HEK293 (cell line): Measurements from ENCODE around the gene EPHB1.

Experiments used
- CTCF ChIA-PET: fragments of 350-600 bp; formaldehyde crosslinking; extraction: SDS; loops from one replicate; lab custom pipeline; 2021; ENCODE audit warnings: antibody characterized with exemption; lab: Yijun Ruan, JAX
- POLR2A ChIA-PET: fragments of 300-600 bp; formaldehyde crosslinking; extraction: SDS; loops from one replicate; lab custom pipeline; 2020; ENCODE audit warnings: antibody characterized with exemption, inconsistent platforms; lab: Yijun Ruan, JAX
- H3K27ac ChIP-seq: fragments of 200-500 bp; sonication (Bioruptor generic); 2 replicates; pipeline ENCODE4 v1.5.1; 2014; ENCODE audit warnings: low read depth, low read length, control low read depth, inconsistent platforms; ENCODE audit errors: extremely low read depth
- H3K36me3 ChIP-seq, 2 experiments: fragments of 200-500 bp in 1 of 2; sonication (Bioruptor generic) in 1 of 2; 1 replicate in 1 of 2; 2 replicates in 1 of 2; pipeline ENCODE4 v1.5.1; 2014 to 2017; ENCODE audit warnings: inconsistent platforms in 2 of 2, low read length in 2 of 2; ENCODE audit not compliant: control insufficient read depth in 2 of 2, insufficient read depth in 1 of 2
- H3K4me1 ChIP-seq: fragments of 200-500 bp; sonication (Bioruptor generic); 2 replicates; pipeline ENCODE4 v1.5.1; 2014; ENCODE audit warnings: mild to moderate bottlenecking, low read length, inconsistent platforms; ENCODE audit not compliant: control insufficient read depth, insufficient read depth
- H3K4me3 ChIP-seq: 2 replicates; pipeline ENCODE4 v1.5.1; 2011; ENCODE audit warnings: low read depth, mild to moderate bottlenecking, control low read depth, low read length, moderate library complexity
- H3K9me3 ChIP-seq: fragments of 200-500 bp; sonication (Bioruptor generic); 2 replicates; pipeline ENCODE4 v1.5.1; 2014; ENCODE audit warnings: low read depth, low read length, inconsistent platforms; ENCODE audit not compliant: control insufficient read depth, insufficient read depth
- AEBP2 ChIP-seq: fragments of 450-650 bp; formaldehyde crosslinking; IDR thresholded peaks from 2 replicates; pipeline ENCODE4 v1.5.1; 2016; ENCODE audit warnings: missing biosample characterization, missing genetic modification characterization, borderline replicate concordance
- KLF10 ChIP-seq: fragments of 450-650 bp; IDR thresholded peaks from 2 replicates; pipeline ENCODE4 v1.5.1; 2018; ENCODE audit warnings: missing biosample characterization, mild to moderate bottlenecking, missing genetic modification characterization
- KLF17 ChIP-seq: fragments of 450-650 bp; formaldehyde crosslinking; IDR thresholded peaks from 2 replicates; pipeline ENCODE4 v1.5.1; 2016; ENCODE audit warnings: missing biosample characterization, missing genetic modification characterization
- PRDM6 ChIP-seq: fragments of 450-650 bp; formaldehyde crosslinking; IDR thresholded peaks from 2 replicates; pipeline ENCODE4 v1.5.1; 2017; ENCODE audit warnings: missing biosample characterization, missing genetic modification characterization
- SP3 ChIP-seq: fragments of 450-650 bp; formaldehyde crosslinking; IDR thresholded peaks from 2 replicates; pipeline ENCODE4 v1.5.1; 2016; ENCODE audit warnings: missing biosample characterization, missing genetic modification characterization
- SP7 ChIP-seq: fragments of 450-650 bp; formaldehyde crosslinking; IDR thresholded peaks from 2 replicates; pipeline ENCODE4 v1.5.1; 2016; ENCODE audit warnings: missing biosample characterization, missing genetic modification characterization
- TCF7L2 ChIP-seq: IDR thresholded peaks from 2 replicates; pipeline ENCODE4 v1.6.1; 2011; ENCODE audit warnings: low read depth, mild to moderate bottlenecking, inconsistent platforms, low read length, moderate library complexity, borderline replicate concordance
- ZBTB21 ChIP-seq: fragments of 450-650 bp; formaldehyde crosslinking; IDR thresholded peaks from 2 replicates; pipeline ENCODE4 v1.5.1; 2017; ENCODE audit warnings: missing biosample characterization, missing genetic modification characterization
- ZFP3 ChIP-seq: fragments of 450-650 bp; formaldehyde crosslinking; IDR thresholded peaks from 2 replicates; pipeline ENCODE4 v1.5.1; 2016; ENCODE audit warnings: low read depth, missing biosample characterization, missing genetic modification characterization
- ZNF184 ChIP-seq: fragments of 450-650 bp; IDR thresholded peaks from 2 replicates; pipeline ENCODE4 v1.5.1; 2018; ENCODE audit warnings: missing biosample characterization, mild to moderate bottlenecking, missing genetic modification characterization
- ZNF221 ChIP-seq: fragments of 450-650 bp; formaldehyde crosslinking; IDR thresholded peaks from 2 replicates; pipeline ENCODE4 v1.5.1; 2017; ENCODE audit warnings: missing biosample characterization, missing genetic modification characterization, borderline replicate concordance
- ZNF248 ChIP-seq: fragments of 450-650 bp; formaldehyde crosslinking; IDR thresholded peaks from 2 replicates; pipeline ENCODE4 v1.5.1; 2017; ENCODE audit warnings: missing biosample characterization, missing genetic modification characterization
- ZNF280D ChIP-seq: fragments of 450-650 bp; formaldehyde crosslinking; IDR thresholded peaks from 2 replicates; pipeline ENCODE4 v1.5.1; 2016; ENCODE audit warnings: missing biosample characterization, missing genetic modification characterization
- ZNF311 ChIP-seq: fragments of 450-650 bp; formaldehyde crosslinking; IDR thresholded peaks from 2 replicates; pipeline ENCODE4 v1.5.1; 2017; ENCODE audit warnings: missing biosample characterization, missing genetic modification characterization, borderline replicate concordance
- ZNF341 ChIP-seq: fragments of 450-650 bp; formaldehyde crosslinking; IDR thresholded peaks from 2 replicates; pipeline ENCODE4; 2016; ENCODE audit warnings: low read depth, missing biosample characterization, missing genetic modification characterization
- ZNF473 ChIP-seq: fragments of 450-650 bp; formaldehyde crosslinking; IDR thresholded peaks from 2 replicates; pipeline ENCODE4 v1.5.1; 2017; ENCODE audit warnings: missing biosample characterization, missing genetic modification characterization
- ZNF558 ChIP-seq: fragments of 450-650 bp; formaldehyde crosslinking; IDR thresholded peaks from 2 replicates; pipeline ENCODE4 v1.5.1; 2016; ENCODE audit warnings: missing biosample characterization, missing genetic modification characterization
- ZNF658 ChIP-seq: fragments of 450-650 bp; formaldehyde crosslinking; IDR thresholded peaks from 2 replicates; pipeline ENCODE4; 2016; ENCODE audit warnings: missing biosample characterization, missing genetic modification characterization
- ZNF777 ChIP-seq: fragments of 450-650 bp; formaldehyde crosslinking; IDR thresholded peaks from 2 replicates; pipeline ENCODE4 v1.5.1; 2017; ENCODE audit warnings: missing biosample characterization, missing genetic modification characterization, borderline replicate concordance
- ZXDB ChIP-seq: fragments of 450-650 bp; formaldehyde crosslinking; IDR thresholded peaks from 2 replicates; pipeline ENCODE4 v1.5.1; 2016; ENCODE audit warnings: missing biosample characterization, missing genetic modification characterization
- TF ChIP-seq, protein P1 (sequence below): fragments of 450-650 bp; formaldehyde crosslinking; IDR thresholded peaks from 2 replicates; pipeline ENCODE4 v1.5.1; 2016; ENCODE audit warnings: missing biosample characterization, missing genetic modification characterization, low read depth

Gene EPHB1

DNA sequence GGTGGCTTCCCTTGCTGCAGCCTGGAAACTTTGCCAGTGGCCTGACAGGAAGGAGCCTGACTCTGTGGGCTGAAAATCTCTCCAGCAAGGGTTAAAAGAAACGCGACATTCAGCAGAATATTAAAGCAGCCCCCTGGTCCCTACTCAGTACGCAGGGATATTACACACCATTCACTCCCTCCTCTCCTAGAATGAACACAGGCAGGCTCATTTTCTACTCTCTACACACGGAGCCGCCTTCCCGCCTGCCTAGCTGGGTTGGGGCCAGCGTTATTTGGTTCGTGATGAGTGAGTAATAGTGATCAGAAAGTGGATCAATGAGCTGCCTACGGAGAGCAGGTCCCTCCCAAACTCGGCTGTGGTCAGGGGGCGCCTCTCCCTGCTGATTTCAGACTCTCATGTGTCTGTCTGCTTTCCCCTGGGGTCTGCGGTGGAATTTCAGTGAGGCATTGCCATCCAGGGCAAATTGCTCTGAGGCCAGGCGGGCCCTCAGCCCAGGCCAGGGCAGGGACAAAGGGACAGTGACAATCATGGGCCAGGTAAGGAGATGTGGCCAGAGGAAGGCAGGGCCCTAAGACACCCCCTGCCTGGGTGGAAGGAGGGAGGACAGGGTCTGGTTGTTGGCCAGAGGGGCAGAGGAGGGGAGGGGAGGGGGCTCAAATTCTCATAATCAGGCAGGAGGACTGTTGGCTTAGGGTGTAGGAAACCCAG is 2.8 kb downstream of the EPHB1 start:
- ChIA-PET CTCF (no interaction called here), POLR2A (no interaction called here)
- Histone ChIP-seq H3K27ac (no peak overlapping the region), H3K36me3 (no peaks in the 10 kb centered on the region), H3K4me3 (no peak overlapping the region), H3K9me3 (no peaks in the 10 kb centered on the region), H3K4me1 (no peaks in the 10 kb centered on the region)
- TF ChIP-seq ZNF777 (tag by site-specific recombination) (no peak), ZNF184 (tag by site-specific recombination) (no peak), KLF17 (tag by site-specific recombination) (no peak), ZXDB (tag by site-specific recombination) (no peak), ZBTB21 (tag by site-specific recombination) (no peak), KLF10 (no peak), ZNF311 (tag by site-specific recombination) (no peak)
- TF ChIP-seq, protein P1, sequence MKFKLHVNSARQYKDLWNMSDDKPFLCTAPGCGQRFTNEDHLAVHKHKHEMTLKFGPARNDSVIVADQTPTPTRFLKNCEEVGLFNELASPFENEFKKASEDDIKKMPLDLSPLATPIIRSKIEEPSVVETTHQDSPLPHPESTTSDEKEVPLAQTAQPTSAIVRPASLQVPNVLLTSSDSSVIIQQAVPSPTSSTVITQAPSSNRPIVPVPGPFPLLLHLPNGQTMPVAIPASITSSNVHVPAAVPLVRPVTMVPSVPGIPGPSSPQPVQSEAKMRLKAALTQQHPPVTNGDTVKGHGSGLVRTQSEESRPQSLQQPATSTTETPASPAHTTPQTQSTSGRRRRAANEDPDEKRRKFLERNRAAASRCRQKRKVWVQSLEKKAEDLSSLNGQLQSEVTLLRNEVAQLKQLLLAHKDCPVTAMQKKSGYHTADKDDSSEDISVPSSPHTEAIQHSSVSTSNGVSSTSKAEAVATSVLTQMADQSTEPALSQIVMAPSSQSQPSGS (tag by site-specific recombination), result no peak

DNA sequence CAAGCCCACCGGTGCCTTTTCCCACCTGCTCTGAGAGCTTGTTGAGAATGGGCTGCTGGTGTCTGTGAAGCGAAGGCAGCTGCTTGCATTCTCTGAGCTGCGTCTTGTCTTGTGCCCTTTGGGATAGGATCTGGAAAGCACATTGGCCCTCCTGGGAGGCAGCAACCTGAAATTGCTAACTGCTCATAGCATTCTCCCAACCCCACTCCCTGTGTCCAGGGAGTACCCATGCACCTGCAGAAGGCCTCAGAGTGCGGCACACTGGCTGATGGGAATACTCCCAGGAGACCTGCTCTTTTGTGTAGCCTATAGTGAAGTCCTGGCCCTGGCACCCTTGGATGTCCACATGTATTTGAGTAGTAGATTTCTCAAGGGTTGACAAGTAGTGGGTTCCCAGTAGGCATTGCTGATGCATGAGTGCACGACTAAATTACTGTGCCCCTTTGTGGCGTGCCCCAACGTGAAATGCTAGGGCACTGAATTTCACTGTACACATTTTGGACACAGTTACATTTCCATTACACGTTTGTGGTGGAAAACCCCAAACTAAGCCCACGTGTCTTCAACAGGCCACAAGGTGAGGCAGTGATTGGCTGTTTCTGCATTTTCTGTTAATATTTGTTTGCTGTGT is 3.7 kb downstream of the EPHB1 start:
- POLR2A ChIA-PET, result no interaction called here
- CTCF ChIA-PET, result no interaction called here
- no peak overlapping the region for H3K27ac ChIP-seq
- no peaks in the 10 kb centered on the region for H3K9me3 ChIP-seq
- TF ChIP-seq AEBP2 (no peak), ZNF658 (tag by site-specific recombination) (no peak), ZNF473 (tag by site-specific recombination) (no peak), SP7 (tag by site-specific recombination) (no peak), ZNF341 (tag by site-specific recombination) (no peak), TCF7L2 (no peak), ZNF558 (tag by site-specific recombination) (no peak)
- no peaks in the 10 kb centered on the region for H3K4me1 ChIP-seq
- no peak overlapping the region for H3K4me3 ChIP-seq
- H3K36me3 ChIP-seq, result no peaks in the 10 kb centered on the region

DNA sequence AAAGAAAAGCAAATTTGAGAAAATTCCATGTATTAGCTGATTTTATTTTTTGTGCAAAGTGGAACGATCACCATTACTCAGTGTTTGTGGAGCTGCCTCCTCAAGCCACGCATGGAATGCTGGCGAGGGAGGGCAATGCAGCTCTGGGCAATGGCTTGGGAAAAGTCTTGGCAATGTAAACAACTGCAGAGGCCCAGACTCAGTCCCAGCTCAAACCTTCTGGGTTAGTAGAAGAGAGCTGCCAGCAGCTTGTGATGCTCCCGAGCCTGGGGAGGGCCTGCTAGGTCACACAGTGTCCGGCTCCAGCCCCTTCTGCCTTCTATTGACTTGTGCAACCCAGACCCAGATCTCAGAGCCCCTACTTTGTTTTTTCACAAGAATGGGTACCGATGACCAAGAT is 4.3 kb downstream of the EPHB1 start:
- H3K27ac ChIP-seq, result no peak overlapping the region
- no peaks in the 10 kb centered on the region for H3K9me3 ChIP-seq
- CTCF ChIA-PET, result no interaction called here
- no peaks in the 10 kb centered on the region for H3K36me3 ChIP-seq
- no peak overlapping the region for H3K4me3 ChIP-seq
- POLR2A ChIA-PET, result no interaction called here
- H3K4me1 ChIP-seq, result no peaks in the 10 kb centered on the region
- TF ChIP-seq ZNF221 (tag by site-specific recombination) (no peak), ZFP3 (tag by site-specific recombination) (no peak), PRDM6 (tag by site-specific recombination) (no peak), ZNF280D (no peak), ZNF341 (tag by site-specific recombination) (no peak), ZNF248 (tag by site-specific recombination) (no peak), SP3 (tag by site-specific recombination) (no peak)
